Measurements from ENCODE around the gene CHPF.

GRCh38 chr2:219501849-219502248 lies 41.8 kb downstream of the CHPF start:
- no peak for TF ChIP-seq POLR2A (IDR thresholded peaks at IDR 0.05; ENCODE audit: low read length)
- no peak for TF ChIP-seq GATA1 (IDR thresholded peaks at IDR 0.05; ENCODE audit: low read depth, low read length)

Measured in erythroblast (primary cell).